A549 (cell line): ENCODE measurements around the gene ZFAND4. TPM values are rescaled to one million over a fixed set of nuclear protein-coding genes. Genes with fewer than 3 reads are reported as not detected.

ENCODE experiments used
- ATAC-seq, 2 experiments: fragments of 200-7000 bp in 1 of 2; fragments of >200 bp in 1 of 2; cut with Nextera tagmentation in 1 of 2; cut with Tn5 transposase in 1 of 2; 3 replicates each; pipeline versions ENCODE4 v1.8.0 to v1.9.1; 2018 to 2020; ENCODE audit warnings: mild to moderate bottlenecking in 1 of 2, moderate library complexity in 1 of 2
- CTCF ChIA-PET: fragments of 300-600 bp; sonication (Branson Sonifier 250); formaldehyde crosslinking; extraction: SDS; loops from one replicate; lab custom pipeline; 2021; ENCODE audit warnings: antibody characterized with exemption, inconsistent platforms; lab: Yijun Ruan, JAX
- POLR2A ChIA-PET: fragments of 350-600 bp; formaldehyde crosslinking; extraction: SDS; loops from one replicate; lab custom pipeline; 2021; ENCODE audit warnings: antibody characterized with exemption, inconsistent platforms; lab: Yijun Ruan, JAX
- DNase-seq, 2 experiments: peaks; one replicate each; pipeline versions ENCODE4 v3.0.0 to v3.0.0-alpha.2; 2011 to 2016; ENCODE audit warnings: low read depth in 1 of 2, low spot score in 1 of 2
- FAIRE-seq: peaks from 2 replicates; lab custom pipeline; 2011; peaks lifted over from hg19 to GRCh38; lab: Jason Lieb, UNC
- H3K27ac ChIP-seq, 2 experiments: fragments of >200 bp; sonication (Bioruptor Twin); formaldehyde crosslinking; 3 replicates each; pipeline ENCODE4 v1.5.1; 2016 to 2017
- H3K4me1 ChIP-seq: fragments of >200 bp; sonication (Bioruptor Twin); formaldehyde crosslinking; 3 replicates; pipeline ENCODE4 v1.6.1; 2016
- H3K4me2 ChIP-seq: fragments of >200 bp; sonication (Bioruptor Twin); formaldehyde crosslinking; 3 replicates; pipeline ENCODE4 v1.6.1; 2016
- H3K4me3 ChIP-seq: fragments of >200 bp; sonication (Bioruptor Twin); formaldehyde crosslinking; 3 replicates; pipeline ENCODE4 v1.5.1; 2016
- H3K9me3 ChIP-seq: fragments of >200 bp; sonication (Bioruptor Twin); formaldehyde crosslinking; 3 replicates; pipeline ENCODE4 v1.6.1; 2016
- BHLHE40 ChIP-seq: IDR thresholded peaks from 2 replicates; pipeline ENCODE4 v1.6.1; 2012; ENCODE audit warnings: low read depth, low read length, inconsistent platforms
- CBX2 ChIP-seq: fragments of 200-600 bp; sonication (generic); IDR thresholded peaks from 2 replicates; pipeline ENCODE4 v1.6.1; 2016; ENCODE audit warnings: low read depth, mild to moderate bottlenecking, borderline replicate concordance
- CBX8 ChIP-seq: fragments of 200-600 bp; sonication (generic); IDR thresholded peaks from 2 replicates; pipeline ENCODE4 v1.6.1; 2016
- CTCF ChIP-seq: fragments of >200 bp; sonication (Bioruptor Twin); formaldehyde crosslinking; IDR thresholded peaks from 3 replicates; pipeline ENCODE4 v1.5.1; 2016
- E2F6 ChIP-seq: IDR thresholded peaks from 2 replicates; pipeline ENCODE4 v1.6.1; 2012; ENCODE audit warnings: low read depth, borderline replicate concordance
- EHMT2 ChIP-seq: fragments of 200-600 bp; sonication (generic); IDR thresholded peaks from 2 replicates; pipeline ENCODE4 v1.6.1; 2016; ENCODE audit warnings: antibody characterized with exemption, low read depth, mild to moderate bottlenecking, moderate library complexity
- FOSL2 ChIP-seq, 2 experiments: fragments of 450-650 bp in 1 of 2; fragments of >200 bp in 1 of 2; sonication (Bioruptor Twin) in 1 of 2; formaldehyde crosslinking; IDR thresholded peaks; 2 replicates each; pipeline versions ENCODE4 v1.5.0 to v1.6.1; 2016 to 2020; ENCODE audit warnings: mild to moderate bottlenecking in 1 of 2, moderate library complexity in 1 of 2
- FOXS1 ChIP-seq: fragments of 250-450 bp; sonication (Bioruptor Pico); IDR thresholded peaks from 2 replicates; pipeline ENCODE4 v1.5.0; 2020; ENCODE audit warnings: mild to moderate bottlenecking, moderate library complexity
- GATA3 ChIP-seq: IDR thresholded peaks from 2 replicates; pipeline ENCODE4 v1.6.1; 2012; ENCODE audit warnings: borderline replicate concordance
- HMGXB4 ChIP-seq: fragments of 250-450 bp; sonication (Bioruptor Pico); IDR thresholded peaks from 2 replicates; pipeline ENCODE4 v1.5.0; 2021; ENCODE audit warnings: mild to moderate bottlenecking, moderate library complexity, borderline replicate concordance
- HOXB5 ChIP-seq: fragments of 250-450 bp; sonication (Bioruptor Pico); IDR thresholded peaks from 2 replicates; pipeline ENCODE4 v1.5.0; 2020; ENCODE audit warnings: mild to moderate bottlenecking, moderate library complexity
- JUN ChIP-seq, 2 experiments: fragments of >200 bp; sonication (Bioruptor Twin); formaldehyde crosslinking; IDR thresholded peaks; 2 replicates in 1 of 2; 3 replicates in 1 of 2; pipeline ENCODE4 v1.6.1; 2016 to 2017
- NFE2L2 ChIP-seq: fragments of 150-350 bp; conservative IDR thresholded peaks from 2 replicates; pipeline ENCODE4 v1.6.1; 2014; ENCODE audit warnings: low read length
- NR3C1 ChIP-seq: fragments of >200 bp; sonication (Bioruptor Twin); formaldehyde crosslinking; IDR thresholded peaks from 3 replicates; pipeline ENCODE4 v1.6.1; 2017
- RARB ChIP-seq: fragments of 250-450 bp; sonication (Bioruptor Pico); IDR thresholded peaks from 2 replicates; pipeline ENCODE4 v1.8.0; 2021; ENCODE audit warnings: mild to moderate bottlenecking, moderate library complexity
- RFX5 ChIP-seq: fragments of 450-650 bp; IDR thresholded peaks from 2 replicates; pipeline ENCODE4 v1.7.1; 2014; ENCODE audit warnings: antibody characterized with exemption, mild to moderate bottlenecking, moderate library complexity
- RNF2 ChIP-seq: fragments of 200-600 bp; sonication (generic); IDR thresholded peaks from 2 replicates; pipeline ENCODE4 v1.6.1; 2016; ENCODE audit warnings: low read depth, mild to moderate bottlenecking, antibody characterized with exemption, moderate library complexity, borderline replicate concordance
- TFCP2L1 ChIP-seq: fragments of 250-450 bp; sonication (Bioruptor Pico); IDR thresholded peaks from 2 replicates; pipeline ENCODE4 v1.5.0; 2021; ENCODE audit warnings: mild to moderate bottlenecking
- USF2 ChIP-seq: fragments of 450-650 bp; IDR thresholded peaks from 2 replicates; pipeline ENCODE4 v1.6.1; 2014; ENCODE audit warnings: antibody characterized with exemption
- ZFP36 ChIP-seq: fragments of 450-650 bp; IDR thresholded peaks from 2 replicates; pipeline ENCODE4 v1.6.1; 2014; ENCODE audit warnings: borderline replicate concordance; ENCODE audit not compliant: partially characterized antibody
- WGBS: methylation state at CpG from one replicate; pipeline ENCODE4 v1.1.6; 2017; ENCODE audit errors: missing lambda C conversion rate; 5-methylcytosine and 5-hydroxymethylcytosine counted together
- polyA plus RNA-seq, 4 experiments: library from polyadenylated mRNA; depleted of rRNA in 3 of 4; stranded (reverse); fragments of >200 nt; fragmentation: RNase III in 1 of 4; extraction: RNeasy Plus Mini Kit Qiagen cat#74134 plus additional on column Dnase treatment in 1 of 4; gene quantifications; 2 replicates in 3 of 4; 3 replicates in 1 of 4; pipeline ENCODE4 v1.2.3, GENCODE V29; 2011 to 2017
- TF ChIP-seq, protein P1 (sequence below): fragments of >200 bp; sonication (Bioruptor Twin); formaldehyde crosslinking; IDR thresholded peaks from 2 replicates; pipeline ENCODE4 v1.6.1; 2016

Gene ZFAND4
- polyA plus RNA-seq, 2 of the 4 experiments (the other 2 are of a cell fraction): 4.5 to 7.4 TPM

DNA sequence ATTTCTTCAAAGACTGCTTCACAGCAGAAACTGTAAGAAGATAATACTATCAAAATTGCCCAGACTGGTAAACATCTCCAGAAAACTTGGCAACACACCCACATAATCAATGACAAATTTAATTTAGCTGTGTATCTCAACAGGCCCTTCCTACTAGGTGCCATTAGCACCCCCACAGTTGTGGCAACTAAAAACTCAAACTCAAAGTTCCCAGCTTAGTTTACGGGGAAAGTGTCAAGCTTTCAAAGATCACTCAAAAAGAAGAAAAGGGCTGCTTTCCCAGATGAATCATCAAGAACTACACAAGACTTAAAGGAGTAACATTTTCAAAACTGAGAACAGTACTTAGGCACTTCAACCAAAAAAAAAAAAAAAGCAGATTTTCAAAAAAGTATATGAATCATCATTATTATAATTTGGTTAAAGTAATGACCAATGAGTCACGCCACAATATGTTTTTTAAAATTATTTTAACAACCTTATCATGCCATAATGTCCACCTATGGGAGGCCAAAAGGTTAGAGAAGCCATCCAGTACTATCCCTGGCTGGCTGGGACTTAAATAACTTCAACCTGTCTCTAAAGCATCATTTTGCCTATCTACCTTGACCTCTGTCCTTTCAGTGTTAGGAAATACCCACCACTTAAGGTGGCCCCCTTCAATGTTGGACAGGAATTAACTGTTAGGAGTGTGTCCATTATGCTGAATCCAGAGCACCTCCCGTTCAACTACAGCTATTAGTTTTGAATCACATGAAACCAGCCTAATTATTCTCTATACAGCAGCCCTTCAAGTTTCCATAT, 90.8 kb downstream of the ZFAND4 start:
- 76% methylated on average over 3 of the region's 3 CpGs for WGBS
- TF ChIP-seq TFCP2L1 (CRISPR knock-in tag): no peak
- no peak for TF ChIP-seq RNF2
- TF ChIP-seq, protein P1, sequence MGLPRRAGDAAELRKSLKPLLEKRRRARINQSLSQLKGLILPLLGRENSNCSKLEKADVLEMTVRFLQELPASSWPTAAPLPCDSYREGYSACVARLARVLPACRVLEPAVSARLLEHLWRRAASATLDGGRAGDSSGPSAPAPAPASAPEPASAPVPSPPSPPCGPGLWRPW: no peak
- TF ChIP-seq E2F6: no peak
- no peak for TF ChIP-seq NFE2L2
- no peak for TF ChIP-seq FOXS1 (CRISPR knock-in tag)
- TF ChIP-seq FOSL2 (IDR thresholded peaks at IDR 0.05): no peak
- TF ChIP-seq FOSL2 (CRISPR knock-in tag; IDR thresholded peaks at IDR 0.05): peak; percentile 49; the same call in 1 of the 2 replicates
- TF ChIP-seq RFX5: no peak
- no peak for ATAC-seq
- H3K4me3 ChIP-seq: no peak overlapping the region
- no peaks in the 10 kb centered on the region; the same call in 2 of the 3 replicates for H3K4me1 ChIP-seq
- no peaks in the 10 kb centered on the region for H3K9me3 ChIP-seq
- no peak overlapping the region for H3K4me2 ChIP-seq
- POLR2A ChIA-PET: no interaction called here
- no peak overlapping the region for H3K27ac ChIP-seq
- CTCF ChIA-PET: interaction anchor here (1.1 to 1.4 kb wide), 2 partner anchors 117 to 121 kb away, joined by 3 to 4 read pairs; no protein-coding TSS in a partner anchor
- no peak for FAIRE-seq
- DNase-seq: no peak

GRCh38 chr10:45581216-45581549, 91.4 kb downstream of the ZFAND4 start:
- H3K9me3 ChIP-seq: no peaks in the 10 kb centered on the region
- ChIA-PET CTCF (interaction anchor here (1.1 to 1.4 kb wide), 2 partner anchors 117 to 120 kb away, joined by 3 to 4 read pairs; no protein-coding TSS in a partner anchor), POLR2A (no interaction called here)
- no peak overlapping the region for H3K4me3 ChIP-seq
- no peak overlapping the region for H3K27ac ChIP-seq
- no peak; a peak in 1 of 6 replicates for ATAC-seq
- DNase-seq: no peak
- no peak overlapping the region for H3K4me2 ChIP-seq
- no peaks in the 10 kb centered on the region; the same call in 2 of the 3 replicates for H3K4me1 ChIP-seq
- TF ChIP-seq HMGXB4 (no peak), CBX2 (no peak), CTCF (no peak)
- no peak for FAIRE-seq

DNA sequence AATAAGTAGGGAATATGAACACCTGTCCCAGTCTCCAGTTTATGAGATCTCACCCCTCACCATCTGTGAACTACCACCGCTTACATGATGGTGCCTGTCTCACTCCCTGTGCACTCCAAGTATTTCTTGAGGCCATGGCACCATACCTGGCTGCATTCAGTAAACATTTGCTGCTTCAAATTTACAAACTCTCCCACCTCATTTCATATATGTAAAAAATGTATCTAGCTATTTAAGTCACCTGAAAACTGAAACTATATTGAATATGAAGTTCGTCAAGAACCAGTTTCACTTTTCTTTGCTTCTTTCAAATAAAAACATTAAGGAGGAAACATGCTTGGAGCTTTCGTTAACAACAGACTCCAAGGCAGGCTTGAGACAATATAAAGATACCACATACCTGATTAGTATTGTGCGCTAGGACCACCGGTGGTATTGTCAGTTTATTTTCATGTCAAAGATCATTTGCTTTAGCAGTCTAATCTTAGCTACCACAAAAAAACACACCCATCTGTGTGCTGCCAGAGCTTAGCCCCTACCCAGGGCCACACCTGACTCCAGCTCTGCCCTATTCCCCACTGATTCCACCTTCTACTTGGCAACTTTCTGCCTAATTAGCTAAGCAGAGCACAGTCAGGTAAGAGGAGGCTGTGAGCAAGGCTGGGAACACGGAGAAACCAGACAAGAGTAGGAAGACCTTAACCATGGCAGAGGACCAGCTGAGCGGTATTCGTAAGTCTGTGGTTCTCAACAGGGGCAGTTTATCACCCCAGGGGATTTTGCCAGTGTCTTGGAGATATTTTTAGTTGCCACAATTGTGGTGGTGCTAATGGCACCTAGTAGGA, 92.0 kb downstream of the ZFAND4 start:
- no peak overlapping the region for H3K4me3 ChIP-seq
- peak overlapping the region; percentile 29 for H3K4me2 ChIP-seq
- ChIA-PET POLR2A (no interaction called here), CTCF (interaction anchor here (1.1 to 1.4 kb wide), 2 partner anchors 116 to 119 kb away, joined by 3 to 4 read pairs; no protein-coding TSS in a partner anchor)
- DNase-seq: no peak
- no peak overlapping the region for H3K27ac ChIP-seq
- FAIRE-seq: no peak
- no peak; a peak in 1 of 6 replicates for ATAC-seq
- H3K4me1 ChIP-seq: no peaks in the 10 kb centered on the region; the same call in 2 of the 3 replicates
- H3K9me3 ChIP-seq: no peaks in the 10 kb centered on the region
- 82% methylated on average over 8 of the region's 8 CpGs for WGBS
- TF ChIP-seq CBX8: no peak
- TF ChIP-seq USF2: no peak
- TF ChIP-seq JUN (IDR thresholded peaks at IDR 0.05): no peak
- TF ChIP-seq E2F6: no peak
- TF ChIP-seq ZFP36: no peak
- TF ChIP-seq HOXB5 (CRISPR knock-in tag): no peak
- TF ChIP-seq RARB (CRISPR knock-in tag): no peak
- no peak for TF ChIP-seq BHLHE40
- TF ChIP-seq NFE2L2: no peak
- TF ChIP-seq NR3C1: no peak
- no peak for TF ChIP-seq GATA3
- no peak for TF ChIP-seq EHMT2
- TF ChIP-seq HMGXB4: no peak
